A673 (cell line): Measurements from ENCODE around the gene BEND5.

Experiments used
- CTCF ChIP-seq: fragments of 300-800, 200-600 bp; sonication (generic); conservative IDR thresholded peaks from 2 replicates; pipeline ENCODE4 v1.5.1; 2017; ENCODE audit warnings: low read depth, mild to moderate bottlenecking, antibody characterized with exemption, low read length, moderate library complexity, mixed read lengths
- EZH2 ChIP-seq: fragments of 200-600 bp; sonication (generic); IDR thresholded peaks from 2 replicates; pipeline ENCODE4 v1.6.1; 2017; ENCODE audit warnings: borderline replicate concordance, low read depth, mild to moderate bottlenecking, mixed read lengths, antibody characterized with exemption, low read length; ENCODE audit not compliant: poor library complexity, severe bottlenecking

DNA sequence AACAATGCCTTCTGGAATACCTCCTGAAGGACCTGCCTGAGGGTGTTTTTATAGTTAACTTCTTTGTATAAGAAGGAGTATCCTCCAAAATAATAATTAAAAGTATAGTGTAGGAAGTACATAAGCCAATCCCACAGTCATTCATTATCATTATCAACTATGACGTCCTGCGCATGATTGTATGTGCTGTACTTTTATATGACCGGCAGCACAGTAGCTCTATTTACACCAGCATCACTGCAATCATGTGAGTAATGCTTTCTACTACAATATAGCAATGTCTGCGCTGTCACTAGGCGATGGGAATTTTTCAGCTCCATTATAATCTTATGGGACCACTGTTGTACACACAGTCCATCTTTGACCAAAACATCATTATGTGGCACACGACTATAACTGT lies 72.0 kb downstream of the BEND5 start:
- TF ChIP-seq CTCF = no peak
- TF ChIP-seq EZH2 = no peak
